IMR-90 (cell line): ENCODE data around the gene CHRNA3. TPM values are rescaled to one million over a fixed set of nuclear protein-coding genes. Genes with fewer than 3 reads are reported as not detected.

ENCODE experiments used
- microRNA-seq, 2 experiments: library from miRNA; stranded (forward) in 1 of 2; unstranded in 1 of 2; fragments of 10-50 nt in 1 of 2; fragments of <30 nt in 1 of 2; gene quantifications in 1 of 2; microRNA quantifications in 1 of 2; one replicate each; pipeline versions ENCODE3 to v1.1.0; 2013 to 2020; ENCODE audit not compliant: insufficient read depth in 1 of 2, insufficient read length in 1 of 2, unreplicated experiment in 1 of 2
- polyA plus RNA-seq, 3 experiments: library from polyadenylated mRNA; depleted of rRNA; stranded (reverse); fragments of >200 nt; gene quantifications; 2 replicates each; pipeline ENCODE4 v1.2.3, GENCODE V29; 2012; ENCODE audit warnings: low replicate concordance in 1 of 3
- small RNA-seq, 5 experiments: library from RNA; depleted of rRNA; stranded (forward); fragments of <200 nt; gene quantifications; one replicate each; pipeline ENCODE3, GENCODE V24; 2012
- total RNA-seq: library from RNA; depleted of rRNA; stranded (reverse); fragments of >200 nt; gene quantifications from 2 replicates; pipeline ENCODE4 v1.2.3, GENCODE V29; 2012; rRNA removed

The CHRNA3 gene
- total and polyA plus RNA-seq, 2 of the 4 experiments (the other 2 are of a cell fraction) = not detected

Small RNAs within 50 kb of the gene (microRNA-seq; reads per million reads assigned to microRNA genes)
- not detected for gene AC067863.2 (ENCODE audit: insufficient read depth, insufficient read length)

Small RNAs within 50 kb of the gene (small RNA-seq; reads per million reads assigned to genes)
- 0 reads per million in 5 experiments for gene AC067863.2

Other genes with a start within 250 kb of the CHRNA3 start
- 12.2 and 23.6 TPM in 2 replicates for gene IREB2, start 182.8 kb downstream of the CHRNA3 start, total RNA-seq
- gene IREB2, start 182.8 kb downstream of the CHRNA3 start, polyA plus RNA-seq (2012; rRNA removed) = 10.0 and 13.5 TPM in 2 replicates
- gene HYKK, start 113.4 kb downstream of the CHRNA3 start, total RNA-seq = 3.9 and 5.6 TPM in 2 replicates
- gene HYKK, start 113.4 kb downstream of the CHRNA3 start, polyA plus RNA-seq (2012; rRNA removed) = 2.7 and 3.8 TPM in 2 replicates
- 208 and 344 TPM in 2 replicates for gene PSMA4, start 80.6 kb downstream of the CHRNA3 start, total RNA-seq
- gene PSMA4, start 80.6 kb downstream of the CHRNA3 start, polyA plus RNA-seq (2012; rRNA removed) = 209 and 239 TPM in 2 replicates
- 0.54 and 1.4 TPM in 2 replicates for gene CHRNA5, start 55.5 kb downstream of the CHRNA3 start, total RNA-seq
- 0.53 and 0.94 TPM in 2 replicates for gene CHRNA5, start 55.5 kb downstream of the CHRNA3 start, polyA plus RNA-seq (2012; rRNA removed)
- not detected in 2 replicates for gene CHRNB4, start 20.2 kb upstream of the CHRNA3 start, total RNA-seq
- gene CHRNB4, start 20.2 kb upstream of the CHRNA3 start, polyA plus RNA-seq (2012; rRNA removed) = not detected in 2 replicates
- gene ADAMTS7, start 190.5 kb upstream of the CHRNA3 start, total RNA-seq = 0.83 and 1.4 TPM in 2 replicates
- gene ADAMTS7, start 190.5 kb upstream of the CHRNA3 start, polyA plus RNA-seq (2012; rRNA removed) = 12.6 and 13.2 TPM in 2 replicates